HG02571 (cell line): ENCODE results near the gene PDXK.
A peak's percentile ranks its signal among the peaks of the same experiment; 100 is the strongest.

Source experiments
- ATAC-seq: cut with Tn5 transposase; IDR thresholded peaks from one replicate; pipeline ENCODE4 v1.9.1; 2021; ENCODE audit warnings: mild to moderate bottlenecking, moderate library complexity; ENCODE audit not compliant: unreplicated experiment

Gene PDXK

DNA sequence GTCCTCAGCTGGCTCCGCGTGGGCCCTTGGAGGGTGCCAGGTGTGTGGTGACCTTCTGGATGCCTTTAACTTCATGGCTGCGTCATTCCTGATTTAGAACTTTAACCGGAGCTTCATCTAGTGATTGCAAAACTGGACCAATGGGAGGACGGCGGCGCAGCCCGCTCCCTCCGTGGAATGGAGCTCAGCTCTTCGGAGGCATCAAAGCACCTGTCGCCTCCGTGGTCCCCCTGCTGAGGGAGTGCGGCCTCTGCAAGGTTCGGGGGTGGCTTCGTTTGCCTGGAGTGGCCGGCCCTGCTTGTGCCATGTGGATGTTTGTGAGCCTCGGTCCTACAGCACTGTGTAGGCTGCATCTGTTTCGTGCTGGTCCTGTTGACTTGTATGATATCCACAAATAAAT lies 43.0 kb downstream of the PDXK start:
- ATAC-seq: no peak

DNA sequence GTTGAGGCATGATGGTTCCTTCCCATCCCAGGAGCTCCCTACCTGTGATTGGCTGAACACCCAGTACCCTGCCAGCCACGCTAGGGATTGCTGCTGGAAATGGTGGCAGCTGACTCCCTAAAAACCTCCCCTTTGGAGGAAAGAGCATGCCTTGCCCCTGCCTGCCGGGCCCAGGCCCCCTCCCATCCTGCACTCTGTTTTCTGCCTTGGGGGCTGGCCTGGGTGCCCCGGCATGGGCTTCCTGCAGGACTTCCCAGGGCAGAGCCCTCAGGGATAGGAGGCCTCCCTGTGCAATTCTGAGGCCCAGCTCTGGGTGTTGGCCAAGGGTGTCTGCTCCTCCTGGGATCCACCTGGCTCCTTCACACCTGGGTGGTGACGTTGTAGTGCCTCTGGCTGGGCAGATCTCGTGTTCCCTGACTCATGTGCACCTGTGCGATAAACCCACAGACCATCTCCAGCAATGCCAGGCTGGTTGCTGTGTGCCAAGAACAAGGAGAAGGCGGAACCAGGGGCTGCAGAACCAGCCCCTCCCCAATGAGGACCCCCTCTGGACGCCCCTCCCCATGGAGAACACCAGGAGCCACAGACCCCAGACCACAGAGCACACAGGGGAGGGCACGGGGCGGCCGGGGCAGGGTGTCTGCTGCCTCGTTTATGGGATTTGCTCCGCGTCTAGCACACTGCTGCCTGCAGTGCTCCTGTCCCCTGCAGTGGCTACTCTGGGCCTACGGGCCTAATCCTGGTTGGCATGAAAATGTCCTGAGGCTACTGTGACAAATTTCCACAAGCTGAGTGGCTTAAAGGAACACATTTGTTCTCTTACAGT lies 43.6 kb downstream of the PDXK start:
- ATAC-seq: no peak

GRCh38 chr21:43763901-43764523 lies 45.1 kb downstream of the PDXK start:
- no peak for ATAC-seq

DNA sequence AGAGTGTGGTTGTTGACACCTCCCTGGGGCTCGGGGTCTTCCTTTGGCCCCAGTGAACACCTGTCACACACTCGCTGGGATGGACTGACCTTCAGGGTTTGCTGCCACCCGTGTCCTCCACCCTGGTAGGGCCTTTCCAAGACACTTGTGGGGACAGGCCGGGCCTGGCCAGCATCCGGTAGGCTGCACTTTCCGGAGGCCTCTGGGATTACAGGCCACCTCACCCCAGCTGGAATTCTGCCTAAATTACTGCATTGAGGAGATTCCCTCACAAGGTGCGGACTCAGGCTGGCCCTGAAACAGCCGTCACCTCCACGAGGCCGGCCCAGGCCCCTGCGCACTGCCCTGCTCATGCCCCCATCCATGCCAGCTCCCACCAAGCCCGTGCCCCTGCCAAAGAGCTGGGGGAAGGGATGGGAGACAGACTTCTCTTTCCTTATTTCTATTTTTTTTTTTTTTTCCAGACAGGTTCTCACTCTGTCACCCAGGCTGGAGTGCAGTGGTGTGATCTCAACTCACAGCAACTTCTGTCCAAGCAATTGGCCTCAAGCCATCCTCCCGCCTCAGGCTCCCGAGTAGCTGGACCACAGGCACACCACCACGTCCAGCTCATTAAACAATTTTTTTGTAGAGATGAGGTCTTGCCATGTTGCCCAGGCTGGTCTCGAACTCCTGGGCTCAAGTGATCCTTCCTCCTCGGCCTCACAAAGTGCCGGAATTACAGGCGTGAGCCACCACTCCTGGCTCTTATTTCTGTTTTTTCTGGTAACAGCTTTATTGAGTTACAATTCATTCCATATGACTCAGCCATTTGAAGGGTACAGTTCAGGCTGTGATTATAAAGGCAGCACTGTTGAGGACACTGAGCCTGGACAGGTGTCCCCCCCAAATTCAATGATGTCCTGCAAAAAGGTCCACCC lies 45.9 kb downstream of the PDXK start:
- ATAC-seq: no peak

GRCh38 chr21:43766734-43767497 lies 48.0 kb downstream of the PDXK start:
- no peak for ATAC-seq

DNA sequence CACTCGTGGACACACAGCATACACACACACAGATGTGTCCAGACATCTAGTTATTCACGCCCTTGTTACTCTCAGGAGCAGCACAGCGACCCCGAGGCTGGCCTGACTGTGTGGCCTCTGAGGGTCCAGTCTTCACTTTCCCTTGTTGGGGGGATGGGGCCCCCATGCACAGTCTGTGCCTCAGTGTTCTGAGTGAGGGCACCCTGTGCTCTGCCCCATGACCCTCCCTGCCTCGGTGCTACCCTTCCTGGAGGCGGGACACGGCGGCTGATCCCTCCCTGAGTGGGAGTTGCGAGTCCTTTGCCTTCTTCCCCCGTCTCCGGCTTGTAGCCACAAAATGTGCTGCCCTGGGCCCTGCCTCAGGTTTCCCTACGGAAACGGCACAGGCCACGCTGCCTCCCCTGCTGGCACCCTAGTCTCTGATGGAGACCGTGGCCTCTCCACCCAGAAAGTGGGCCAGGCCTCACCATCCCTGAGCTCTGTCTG lies 48.6 kb downstream of the PDXK start:
- no peak for ATAC-seq

DNA sequence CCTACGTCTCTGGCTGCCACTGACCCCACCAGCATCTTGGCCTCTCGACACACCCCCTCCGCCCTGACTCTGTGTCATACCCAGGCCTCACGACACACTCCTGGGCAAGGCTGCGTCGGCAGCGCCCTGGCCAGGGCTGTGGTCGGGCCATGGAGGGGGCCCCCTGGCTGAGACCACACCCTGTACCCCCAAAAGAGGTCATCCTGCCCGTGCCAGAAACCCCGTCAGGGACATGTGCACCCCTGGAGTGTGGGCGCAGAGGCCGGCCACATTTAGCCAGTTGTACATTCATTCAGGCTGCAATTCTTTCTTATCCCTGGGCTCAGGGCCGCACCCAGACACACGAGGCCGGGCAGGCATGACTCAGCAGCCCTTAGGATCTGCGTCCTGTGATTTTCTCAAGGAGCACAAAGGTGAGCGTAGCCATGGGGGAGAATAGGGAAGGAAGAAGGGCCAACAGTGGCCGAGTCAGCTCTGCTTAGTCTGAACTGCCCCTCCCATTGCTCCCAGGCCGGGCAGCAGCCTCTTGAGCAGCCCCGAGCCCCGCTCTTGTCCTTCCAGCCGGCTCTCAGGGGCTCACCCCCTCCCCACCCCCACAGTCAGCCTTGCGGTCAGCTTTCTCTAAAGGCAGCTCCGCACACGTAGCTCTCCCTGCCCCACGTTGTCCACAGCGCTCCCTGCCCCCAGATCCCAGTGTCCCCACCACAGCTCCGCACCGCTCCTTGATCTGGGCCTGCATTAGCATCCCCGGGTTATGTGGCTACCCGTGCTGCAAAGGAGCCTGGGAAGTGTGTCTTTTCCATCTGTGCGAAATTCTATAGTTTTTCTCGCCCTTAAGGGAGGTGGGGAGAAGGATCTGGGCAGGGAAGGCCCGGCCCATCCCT lies 49.3 kb downstream of the PDXK start:
- ATAC-seq: no peak

- ATAC-seq: no peak
Measured at GRCh38 chr21:43768868-43769167, 49.9 kb downstream of the PDXK start.

DNA sequence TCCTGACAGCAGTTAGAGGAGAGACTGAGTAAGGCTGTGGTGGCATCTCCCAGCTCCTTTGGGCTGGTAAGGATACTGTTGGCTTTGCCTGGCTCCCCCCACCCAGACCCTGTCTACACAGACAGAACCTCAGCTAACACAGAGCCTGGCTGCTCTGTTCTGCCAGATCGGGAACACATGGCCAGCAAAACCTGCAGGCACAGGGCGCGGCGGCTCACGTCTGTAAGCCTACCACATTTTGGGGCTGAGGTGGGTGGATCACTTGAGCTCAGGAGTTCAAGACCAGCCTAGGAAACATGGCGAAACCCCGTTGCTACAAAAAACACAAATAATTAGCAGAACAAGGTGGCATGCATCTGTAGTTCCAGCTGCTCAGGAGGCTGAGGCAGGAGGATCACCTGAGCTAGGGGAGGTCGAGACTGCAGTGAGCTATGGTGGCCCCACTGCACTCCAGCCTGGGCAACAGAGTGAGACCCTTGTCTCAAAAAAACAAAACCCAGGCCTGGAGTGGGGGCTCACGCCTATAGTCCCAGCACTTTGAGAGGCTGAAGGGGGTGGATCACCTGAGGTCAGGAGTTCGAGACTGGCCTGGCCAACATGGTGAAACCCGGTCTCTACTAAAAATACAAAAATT lies 50.5 kb downstream of the PDXK start:
- ATAC-seq: no peak

DNA sequence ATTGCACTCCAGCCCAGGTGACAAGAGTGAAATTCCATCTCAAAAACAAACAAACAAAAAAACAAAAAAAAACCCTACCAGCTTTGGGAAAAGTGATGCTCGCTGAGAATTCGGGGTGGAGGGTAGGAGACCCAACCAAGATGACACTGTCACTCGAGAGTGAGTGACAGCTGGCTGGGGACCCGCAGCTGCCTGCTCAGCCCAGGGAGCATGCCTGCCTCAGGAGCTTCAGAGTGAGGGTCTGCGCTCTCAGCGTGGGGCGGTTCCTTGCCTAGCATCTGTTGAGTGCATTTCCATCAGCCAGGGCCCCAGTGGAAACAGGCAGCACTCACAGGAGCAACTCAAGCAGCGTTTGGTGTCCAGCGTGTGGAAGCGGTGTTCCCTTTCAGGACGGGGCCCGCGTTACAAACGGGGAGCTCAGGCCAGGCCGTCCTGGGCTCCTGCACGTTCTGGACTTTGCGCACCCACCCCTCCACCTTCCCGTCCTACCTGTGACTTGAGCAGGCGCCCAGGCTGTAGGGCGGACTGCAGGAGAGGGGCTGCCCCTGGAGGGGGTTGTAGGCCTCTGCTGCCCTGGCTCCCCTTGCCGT lies 51.2 kb downstream of the PDXK start:
- no peak for ATAC-seq

GRCh38 chr21:43771199-43771675 lies 52.3 kb downstream of the PDXK start:
- ATAC-seq: no peak

DNA sequence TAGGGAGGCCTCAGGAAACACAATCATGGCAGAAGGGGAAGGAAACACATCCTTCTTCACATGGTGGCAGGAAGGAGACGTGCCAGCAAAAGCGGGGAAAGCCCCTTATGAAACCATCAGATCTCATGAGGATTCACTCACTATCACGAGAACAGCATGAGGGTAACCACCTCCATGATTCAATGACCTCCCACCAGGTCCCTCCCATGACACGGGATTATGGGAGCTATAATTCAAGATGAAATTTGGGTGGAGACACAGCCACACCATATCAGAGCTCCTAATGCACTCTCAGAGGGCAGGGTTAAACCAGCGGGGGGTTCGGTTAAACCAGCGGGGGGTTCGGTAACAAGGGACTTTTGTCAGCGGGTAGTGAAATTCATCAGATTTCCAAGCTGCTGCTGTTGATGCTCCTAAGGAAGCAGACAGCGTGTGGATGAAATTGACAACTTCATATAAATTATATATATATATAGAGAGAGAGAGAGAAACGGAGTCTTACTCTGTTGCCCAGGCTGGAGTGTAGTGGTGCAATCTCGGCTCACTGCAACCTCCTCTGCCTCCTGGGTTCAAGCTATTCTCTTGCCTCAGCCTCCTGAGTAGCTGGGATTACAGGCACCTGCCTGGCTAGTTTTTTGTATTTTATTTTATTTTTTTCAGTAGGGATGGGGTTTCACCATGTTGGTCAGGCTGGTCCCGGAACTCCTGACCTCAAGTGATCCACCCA lies 52.9 kb downstream of the PDXK start:
- no peak for ATAC-seq

GRCh38 chr21:43772425-43772821 lies 53.5 kb downstream of the PDXK start:
- no peak for ATAC-seq

- no peak for ATAC-seq
Measured at GRCh38 chr21:43774163-43774562, 55.2 kb downstream of the PDXK start.

DNA sequence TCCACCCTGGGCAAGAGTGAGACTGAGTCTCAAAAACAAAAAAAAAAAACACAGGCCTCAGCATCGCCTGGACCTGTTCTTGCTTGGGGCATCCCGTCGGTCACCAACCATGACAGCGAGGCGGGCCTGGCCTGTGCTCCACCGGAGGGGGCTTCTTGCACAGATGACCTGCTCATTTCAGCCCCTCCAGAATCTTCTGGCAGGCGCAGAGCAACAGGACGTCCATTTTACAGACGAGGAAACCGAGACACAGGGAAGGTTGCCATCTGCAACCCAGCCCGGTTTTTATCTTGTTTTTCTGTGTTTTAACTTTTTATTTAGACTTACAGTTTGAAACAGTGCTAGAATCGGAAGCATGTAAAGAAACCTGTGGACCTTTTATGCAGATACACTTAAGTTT lies 56.3 kb downstream of the PDXK start:
- no peak for ATAC-seq

GRCh38 chr21:43775795-43776430 lies 57.0 kb downstream of the PDXK start, which contains the start of gene CSTB:
Gene CSTB (minus strand): TSS chr21:43776308. CDS start chr21:43776269, 39 bp downstream.
- peak; percentile 51 for ATAC-seq

DNA sequence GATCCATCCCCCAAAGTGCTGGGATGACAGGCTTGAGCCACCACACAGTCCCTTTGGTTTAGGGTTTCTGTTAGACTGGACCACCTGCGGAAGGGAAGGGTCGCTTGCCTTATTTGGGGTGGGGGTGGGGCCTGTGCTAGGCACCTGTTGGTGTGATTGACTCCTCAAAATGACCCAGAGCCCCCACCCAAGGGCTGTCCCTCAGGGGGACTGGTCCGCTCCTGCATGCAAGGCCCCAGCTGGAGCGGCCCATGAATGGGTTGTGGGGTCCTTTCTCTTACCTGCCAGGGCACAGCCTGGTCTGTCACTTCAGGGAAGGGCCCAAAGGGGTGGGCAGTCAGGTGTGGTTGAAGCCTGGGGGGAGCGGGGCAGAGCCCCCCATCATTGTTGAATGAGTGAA lies 59.0 kb downstream of the PDXK start:
- no peak for ATAC-seq
